GM19468 (cell line): ENCODE measurements around the gene ATP11A.
"Not testable (repeated sequence)": the region's sequence is repeated elsewhere in the genome, so short reads cannot be mapped to it uniquely, and the experiment has no call there.

Experiments used
- ATAC-seq: cut with Tn5 transposase; IDR thresholded peaks from one replicate; pipeline ENCODE4 v1.9.1; 2021; ENCODE audit warnings: mild to moderate bottlenecking, moderate library complexity, moderate number of reproducible peaks; ENCODE audit not compliant: unreplicated experiment; ENCODE audit errors: extremely low read depth

The ATP11A gene

DNA sequence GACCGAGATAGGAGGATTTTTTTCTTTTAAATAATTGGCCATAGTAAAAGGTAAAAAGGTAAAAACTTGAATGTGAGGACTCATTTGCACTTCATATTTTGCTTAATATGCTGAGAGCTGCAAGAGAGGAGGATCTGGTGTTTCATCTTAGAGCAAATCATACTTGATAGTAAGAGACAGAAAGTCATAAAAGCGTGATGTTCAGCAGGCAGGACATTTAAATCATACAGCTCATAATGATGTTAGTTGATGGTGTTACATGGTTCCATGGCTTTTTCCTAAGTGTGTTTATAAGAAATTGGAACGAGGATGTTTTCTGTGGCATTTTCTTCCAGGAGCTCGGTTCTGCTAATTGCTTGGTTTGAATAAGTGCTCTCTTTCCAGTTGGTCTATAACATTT lies 16.3 kb downstream of the ATP11A start:
- no peak for ATAC-seq

DNA sequence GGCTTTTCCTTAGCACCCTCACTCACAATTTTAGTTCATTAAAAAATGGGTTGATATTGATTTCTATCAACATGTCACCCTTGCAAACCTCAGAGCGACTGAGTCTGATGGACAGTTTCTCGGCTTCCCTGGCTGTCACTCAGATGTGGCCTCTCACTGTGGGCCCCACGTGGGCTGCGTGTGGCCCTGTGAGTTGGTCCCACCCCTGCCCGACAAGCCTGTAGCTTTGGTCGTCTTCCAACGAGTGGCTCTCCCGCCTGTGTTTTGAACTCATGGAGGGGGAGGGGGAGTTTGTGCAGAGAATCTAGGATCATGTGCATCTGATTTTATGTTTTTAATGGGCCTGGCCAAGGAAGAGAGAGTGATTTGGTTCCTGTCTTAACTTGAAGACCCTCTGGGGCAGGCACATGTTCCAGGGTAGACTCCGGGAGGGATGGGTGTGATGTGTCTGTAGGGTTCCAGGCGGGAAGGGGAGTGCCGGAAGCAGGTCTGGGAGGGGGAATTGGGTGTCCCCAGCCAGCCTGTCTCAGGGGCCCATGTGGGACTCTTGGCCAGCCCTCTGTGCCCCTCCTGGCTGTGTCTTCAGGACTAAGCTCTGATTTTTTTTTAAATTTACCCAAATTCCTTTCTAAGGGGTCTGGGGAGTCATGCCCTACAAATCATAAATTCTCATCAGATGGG lies 18.9 kb downstream of the ATP11A start:
- ATAC-seq: no peak

DNA sequence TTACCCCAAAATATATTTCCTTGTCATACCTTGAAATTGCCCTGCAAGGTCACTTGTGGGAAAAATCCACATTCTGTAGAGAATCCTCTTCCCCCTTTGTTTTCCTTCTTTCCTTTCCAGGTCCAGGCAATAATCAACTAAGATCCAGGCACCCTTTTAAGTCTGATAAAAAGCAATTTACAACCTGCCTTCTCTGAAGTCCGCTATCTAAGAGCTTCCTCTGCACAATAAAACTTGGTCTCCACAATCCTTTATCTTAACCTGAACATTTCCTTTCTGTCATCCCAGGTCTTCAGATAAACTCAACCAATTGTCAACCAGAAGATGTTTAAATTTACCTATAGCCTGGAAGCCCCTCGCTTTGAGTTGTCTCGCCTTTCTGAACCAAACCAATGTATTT lies 19.5 kb downstream of the ATP11A start:
- ATAC-seq: not testable (repeated sequence)

DNA sequence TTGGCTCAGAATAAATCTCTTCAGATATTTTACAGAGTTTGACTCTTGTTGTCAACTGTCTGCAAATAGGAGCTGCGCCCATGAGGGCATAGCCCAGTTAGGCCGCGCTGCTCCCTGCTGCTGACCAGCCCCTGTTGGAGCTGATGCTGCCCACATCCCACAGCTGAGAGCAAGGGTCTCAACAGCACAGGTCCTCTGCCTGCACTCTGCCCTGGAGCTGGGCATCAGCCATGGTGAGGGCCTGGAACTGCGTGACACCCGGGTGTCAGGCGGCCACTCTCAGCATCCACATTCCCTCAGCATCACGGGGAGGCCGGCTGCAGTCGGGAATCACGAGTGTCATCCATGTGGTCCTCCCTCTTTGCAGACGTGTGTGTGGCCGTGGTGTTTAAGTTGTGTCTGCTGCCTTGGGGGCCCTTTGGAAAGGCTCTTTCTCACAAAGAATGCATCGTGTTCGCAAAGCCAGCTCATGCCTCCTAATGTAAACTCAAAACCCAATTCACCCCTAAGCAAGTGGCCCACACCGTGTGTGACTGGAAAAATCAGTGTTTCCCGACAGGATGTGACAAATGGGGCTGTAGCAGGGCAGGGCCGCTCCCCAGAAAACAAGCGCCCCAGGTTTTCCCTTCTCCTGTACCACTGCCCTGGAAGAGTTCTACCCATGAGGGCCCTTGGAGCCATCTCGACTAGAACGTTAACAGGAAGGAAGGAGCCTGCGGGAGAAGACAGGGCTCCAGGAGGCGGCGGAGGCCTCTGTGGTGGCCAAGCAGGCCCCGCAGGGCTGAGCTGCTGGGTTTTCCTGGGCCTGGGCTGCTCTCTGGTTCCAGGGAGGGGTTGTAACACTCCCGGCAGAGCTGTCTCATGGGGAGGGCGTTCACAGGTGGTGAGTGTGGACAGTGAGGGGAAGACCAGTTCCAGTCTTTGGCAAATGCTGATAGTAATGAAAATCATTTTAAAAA lies 20.3 kb downstream of the ATP11A start:
- no peak for ATAC-seq

DNA sequence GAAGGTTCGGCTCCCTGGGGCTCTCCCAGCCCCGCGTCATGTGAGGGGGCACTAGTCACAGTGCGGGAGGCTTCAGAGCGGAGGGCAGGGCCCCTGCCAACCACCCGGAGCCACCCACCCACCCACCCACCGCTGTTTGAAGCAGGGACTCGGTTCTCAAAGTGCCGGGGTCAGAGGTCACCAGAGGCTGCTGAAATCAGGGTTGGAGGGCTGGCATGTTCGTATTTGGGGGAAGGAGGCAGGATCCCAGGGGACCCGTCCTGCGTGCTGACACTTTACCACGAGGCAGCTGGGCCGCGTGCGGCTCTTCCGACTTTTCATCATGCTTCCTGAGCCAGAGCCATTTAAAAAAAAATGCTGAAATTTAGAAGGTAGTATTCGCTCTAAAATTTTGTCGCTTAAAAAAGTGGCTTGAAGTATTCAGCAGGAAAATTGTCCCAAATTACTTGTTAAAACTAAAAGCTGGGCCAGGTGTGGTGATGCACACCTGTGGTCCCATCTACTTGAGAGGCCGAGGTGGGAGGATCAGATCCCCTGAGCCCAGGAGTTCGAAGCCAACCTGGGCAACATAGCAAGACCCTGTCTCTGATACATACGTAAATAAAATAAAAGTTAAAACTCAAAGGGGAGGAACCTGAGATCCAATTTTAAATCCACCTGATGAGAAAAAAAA lies 21.2 kb downstream of the ATP11A start:
- no peak for ATAC-seq

DNA sequence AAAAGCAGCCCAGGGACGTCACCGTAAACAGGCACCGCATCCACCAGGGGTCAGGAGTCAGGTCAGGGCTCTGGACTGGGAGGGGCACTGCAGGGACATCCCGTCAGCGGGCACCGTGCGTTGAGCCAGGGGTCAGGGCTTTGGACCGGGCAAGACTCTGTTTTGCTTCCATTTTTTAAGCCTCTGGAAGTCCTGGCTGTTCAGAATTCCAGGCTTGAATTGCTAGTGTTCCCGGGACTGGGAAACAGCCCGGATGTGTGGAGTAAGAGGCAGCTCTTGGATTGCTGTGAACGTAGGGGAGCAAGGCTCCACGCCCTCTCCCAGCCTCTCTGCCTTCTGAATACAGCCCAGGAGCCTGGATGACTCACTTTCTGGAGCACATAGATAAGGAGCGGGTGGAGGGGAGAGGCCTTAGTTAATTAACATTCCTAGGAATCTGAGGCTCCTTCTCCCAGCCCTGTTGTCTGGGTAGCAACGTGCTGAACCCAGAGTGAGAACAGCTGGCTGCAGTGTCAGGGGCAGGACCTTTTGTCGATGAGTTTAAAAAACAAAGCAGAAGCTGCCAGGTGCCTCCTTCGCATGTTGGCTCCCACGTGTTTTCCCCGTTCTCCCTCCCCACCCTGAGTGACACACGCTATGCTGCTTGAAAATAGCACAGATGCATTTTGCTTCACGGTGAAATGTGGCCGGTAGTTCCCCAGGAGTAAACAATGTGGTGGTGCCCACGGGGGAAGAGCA lies 21.9 kb downstream of the ATP11A start:
- no peak for ATAC-seq

DNA sequence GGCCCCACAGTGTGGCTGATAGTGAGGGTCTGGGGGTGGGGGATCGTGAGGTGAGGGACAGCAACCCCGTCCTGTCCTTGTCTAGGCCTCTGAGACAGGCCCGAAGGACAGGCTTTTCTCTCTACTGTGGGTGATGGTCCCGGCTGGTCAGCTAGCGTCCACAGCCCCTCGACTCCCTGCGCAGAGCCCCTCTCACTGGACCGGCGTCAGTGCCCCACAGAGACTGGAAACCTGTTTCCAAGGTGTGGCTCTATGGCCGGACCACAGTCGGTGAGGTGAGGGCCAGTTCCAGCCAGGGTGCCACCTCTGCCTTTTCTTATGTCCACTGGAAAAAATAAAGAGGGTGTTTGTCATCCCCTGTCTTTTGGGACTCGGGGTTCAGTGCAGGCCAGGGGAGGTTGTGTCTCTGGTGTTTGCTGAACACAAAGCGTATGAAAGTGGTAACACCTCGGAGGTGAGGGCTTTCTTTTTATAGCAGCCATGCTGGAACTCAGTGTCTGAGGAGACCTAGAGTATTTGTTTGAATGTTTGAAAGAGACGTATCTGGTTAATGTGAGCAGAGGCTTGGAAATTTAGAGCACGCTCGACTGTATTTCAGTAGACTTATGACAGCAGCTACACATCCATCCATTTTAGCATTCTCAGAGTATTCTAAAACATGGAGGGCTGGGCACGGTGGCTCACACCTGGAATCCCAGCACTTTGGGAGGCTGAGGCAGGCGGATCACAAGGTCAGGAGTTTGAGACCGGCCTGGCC lies 22.8 kb downstream of the ATP11A start:
- ATAC-seq: no peak

DNA sequence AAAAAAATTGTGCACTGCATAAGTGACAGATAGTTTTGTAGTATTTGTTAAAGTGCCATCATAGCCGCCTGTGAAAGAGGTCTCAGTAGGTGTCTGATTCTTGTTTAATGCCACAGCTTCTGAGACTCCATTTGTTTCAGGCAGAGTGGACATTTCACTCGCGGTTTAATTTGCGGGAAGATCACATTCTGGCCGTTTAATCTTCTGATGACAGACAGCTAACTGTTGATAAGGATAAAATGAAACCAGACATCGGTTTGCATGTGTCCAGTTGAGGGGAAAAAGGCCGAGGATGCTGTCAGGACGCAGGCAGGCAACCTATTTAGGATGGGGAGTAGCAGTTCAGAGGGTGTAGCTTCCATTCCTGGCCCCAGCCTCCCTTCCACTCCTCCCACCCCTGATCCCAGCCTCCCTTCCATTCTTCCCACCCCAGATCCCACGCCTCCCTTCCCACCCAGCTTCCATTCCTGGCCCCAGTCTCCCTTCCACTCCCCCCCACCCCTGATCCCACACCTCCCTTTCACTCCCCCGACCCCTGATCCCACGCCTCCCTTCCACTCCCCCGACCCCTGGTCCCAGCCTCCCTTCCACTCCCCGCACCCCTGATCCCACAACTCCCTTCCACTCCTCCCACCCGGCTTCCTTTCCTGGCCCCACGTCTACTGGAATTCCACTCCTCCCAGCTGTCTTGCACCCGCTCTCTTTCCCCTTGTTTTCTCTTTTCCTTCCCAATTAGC lies 23.8 kb downstream of the ATP11A start:
- no peak for ATAC-seq

DNA sequence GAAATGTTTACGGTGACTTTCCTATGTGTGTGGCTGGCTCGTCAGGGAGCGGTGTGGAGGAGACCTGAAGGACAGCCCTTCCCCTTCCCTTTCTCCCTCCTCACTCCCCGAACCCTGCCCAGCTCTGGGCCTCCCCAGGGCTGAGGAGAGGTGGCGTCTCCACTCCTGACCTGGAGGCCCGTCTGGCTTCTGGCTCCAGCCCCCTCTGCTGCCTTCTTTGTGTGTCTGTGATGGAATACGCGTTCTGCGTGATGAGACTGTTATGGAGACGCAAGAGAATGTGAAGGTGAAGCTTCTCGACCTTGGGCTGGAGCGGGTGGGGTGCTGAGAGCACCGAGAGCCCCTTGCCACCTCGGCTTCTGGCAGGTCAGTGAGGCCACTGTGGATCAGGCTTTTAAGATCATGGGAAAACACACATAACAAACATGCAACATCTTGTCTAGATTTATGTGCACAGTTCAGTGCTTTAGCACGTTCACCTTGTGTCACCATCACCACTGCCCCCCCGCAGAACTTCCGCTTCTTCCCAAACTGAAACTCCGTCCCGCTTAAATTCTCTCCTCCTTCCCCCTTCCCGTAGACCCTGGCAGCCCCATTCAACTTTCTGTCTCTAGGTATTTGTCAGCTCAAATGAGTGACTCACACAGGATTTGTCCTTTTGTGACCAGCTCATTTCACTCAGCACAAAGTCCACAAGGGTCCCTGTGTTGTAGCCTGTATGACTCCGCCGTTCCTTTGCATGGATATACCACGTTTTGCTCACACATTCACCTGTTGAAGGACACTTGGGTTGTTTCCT lies 24.7 kb downstream of the ATP11A start:
- ATAC-seq: no peak

DNA sequence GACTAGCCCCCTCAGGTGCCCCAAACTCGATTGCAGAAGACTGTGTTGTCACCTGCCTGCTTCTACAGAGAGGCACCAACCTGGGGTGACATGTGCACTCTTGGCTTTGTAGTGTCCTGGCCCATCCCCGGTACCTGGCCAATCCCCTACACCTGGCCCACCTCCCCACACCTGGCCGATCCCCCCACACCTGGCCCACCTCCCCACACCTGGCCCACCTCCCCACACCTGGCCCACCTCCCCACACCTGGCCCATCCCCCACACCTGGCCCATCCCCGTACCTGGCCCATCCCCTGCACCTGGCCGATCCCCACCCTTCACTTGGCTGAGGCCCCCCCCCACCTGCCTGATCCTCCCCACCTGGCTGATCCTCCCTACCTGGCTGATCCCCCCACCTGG lies 25.4 kb downstream of the ATP11A start:
- ATAC-seq: no peak

DNA sequence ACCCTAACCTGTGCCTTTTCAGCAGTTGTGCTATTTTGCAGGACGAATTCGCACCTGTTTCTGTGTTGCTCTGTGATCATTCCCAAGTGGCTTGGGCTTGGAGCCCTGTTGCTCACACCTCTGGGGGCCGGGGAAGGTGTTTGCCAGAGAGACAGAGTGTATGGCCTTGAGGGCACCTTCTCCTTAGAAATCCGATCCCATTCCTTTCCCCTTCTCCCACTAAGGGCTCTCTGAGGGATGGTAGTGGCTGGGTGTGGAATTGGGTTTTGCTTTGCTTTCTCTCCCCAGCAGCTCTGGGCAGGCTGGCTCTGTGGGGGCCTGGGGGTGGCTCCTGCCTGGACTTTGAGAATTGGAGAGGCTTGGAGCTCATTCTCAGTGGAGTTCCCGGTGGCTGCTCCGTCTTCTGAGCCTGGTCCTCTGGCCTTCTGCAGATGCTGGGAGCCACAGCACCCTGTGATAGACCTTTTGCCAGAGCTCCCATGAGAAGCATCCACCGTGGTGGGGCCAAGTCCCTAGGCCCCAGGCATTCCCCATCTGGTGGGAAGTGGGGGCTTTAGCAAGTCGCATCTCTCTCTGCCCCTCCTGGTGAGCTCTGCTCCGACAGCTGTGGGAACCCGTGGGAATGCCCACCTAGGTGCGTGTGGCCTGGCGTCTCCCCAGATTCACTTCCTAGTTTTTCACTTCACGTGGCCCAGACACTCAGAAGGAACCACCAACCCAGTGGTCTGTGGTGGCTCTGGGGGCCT lies 26.1 kb downstream of the ATP11A start:
- ATAC-seq: no peak

DNA sequence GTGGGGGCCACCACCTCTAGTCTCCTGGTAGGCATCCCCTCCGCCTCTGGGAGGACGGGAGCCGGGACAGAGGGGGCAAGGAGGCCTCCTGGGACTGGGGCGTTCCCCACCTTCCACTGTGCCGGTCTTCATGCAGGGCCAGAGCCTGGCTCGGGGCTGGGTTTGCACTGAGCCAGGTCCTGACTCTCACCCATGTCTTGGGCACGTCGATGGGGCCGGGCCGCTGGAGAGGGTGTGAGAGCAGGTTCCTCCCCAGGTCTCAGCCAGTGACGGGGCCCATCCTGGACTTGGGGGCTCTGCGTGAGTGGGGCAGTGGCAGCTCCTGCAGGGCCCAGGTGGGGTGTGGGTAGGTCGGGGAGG lies 26.6 kb downstream of the ATP11A start:
- ATAC-seq: no peak

DNA sequence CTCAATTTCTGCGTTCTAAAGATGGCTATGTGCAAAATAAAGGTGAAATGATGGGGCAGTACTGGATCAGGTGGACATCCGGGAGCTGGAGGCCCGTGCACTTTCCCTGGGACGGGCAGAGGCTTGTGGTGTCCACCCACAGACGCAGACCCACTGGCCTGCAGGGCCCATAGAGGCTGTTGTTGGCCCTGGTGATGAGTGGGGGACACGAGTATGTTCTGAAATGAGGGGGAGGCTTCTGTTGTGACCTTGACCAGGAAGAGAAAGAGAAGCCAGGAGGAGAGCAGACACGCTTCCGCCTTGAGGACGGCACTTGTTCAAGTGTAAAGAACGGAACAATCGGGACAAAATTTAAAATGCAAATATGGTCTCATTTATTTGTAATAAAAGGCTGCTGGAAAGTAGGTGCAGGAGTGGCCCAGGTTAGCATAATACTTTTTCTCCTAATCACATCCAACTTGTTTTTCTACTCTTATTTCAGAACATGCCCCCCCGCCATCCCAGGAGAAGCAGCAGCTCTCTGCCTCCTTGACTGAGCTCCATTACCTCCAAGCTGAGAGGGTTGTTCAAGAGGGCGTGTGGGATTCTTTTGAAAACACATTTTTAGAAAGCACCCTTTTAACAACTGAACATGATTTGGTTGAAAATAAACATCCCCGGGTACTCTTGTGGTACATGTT lies 27.1 kb downstream of the ATP11A start:
- ATAC-seq: no peak

DNA sequence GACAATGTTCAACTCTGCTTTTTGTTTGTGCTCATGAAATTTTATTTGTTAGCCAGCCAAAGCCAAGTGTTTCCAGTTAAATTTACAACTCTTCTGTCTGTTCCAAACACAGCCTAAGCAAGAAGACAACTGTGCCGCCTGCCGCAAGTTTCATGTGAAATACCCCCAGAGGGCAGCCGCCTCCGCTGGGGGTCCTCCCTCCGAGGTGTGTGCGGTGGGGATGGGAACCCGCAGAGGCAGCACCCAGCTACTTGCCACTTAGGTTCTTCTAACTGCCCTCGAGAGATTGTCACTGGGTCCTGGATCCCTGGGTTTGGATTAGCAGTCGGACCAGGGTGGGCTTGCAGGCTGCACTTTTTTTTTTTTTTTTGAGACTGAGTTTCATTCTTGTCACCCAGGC lies 28.5 kb downstream of the ATP11A start:
- no peak for ATAC-seq

DNA sequence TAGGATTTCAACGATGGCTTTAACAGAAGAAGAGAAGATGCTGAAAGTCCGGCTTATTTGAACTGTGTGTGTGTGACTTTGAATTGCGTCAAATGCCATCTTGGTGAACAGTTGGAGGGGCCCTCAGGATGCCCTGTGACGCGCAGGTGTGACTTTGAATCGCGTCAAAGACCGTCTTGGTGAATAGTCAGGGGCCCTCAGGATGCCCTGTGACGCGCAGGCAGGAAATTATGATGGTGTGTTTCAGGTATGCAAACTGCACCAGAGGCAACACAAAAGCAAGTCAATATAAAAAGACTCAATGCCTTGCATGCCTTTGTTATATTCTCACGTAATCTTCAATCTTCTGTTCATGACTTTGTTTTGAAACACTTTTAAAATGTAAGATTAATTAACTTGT lies 29.2 kb downstream of the ATP11A start:
- ATAC-seq: no peak

DNA sequence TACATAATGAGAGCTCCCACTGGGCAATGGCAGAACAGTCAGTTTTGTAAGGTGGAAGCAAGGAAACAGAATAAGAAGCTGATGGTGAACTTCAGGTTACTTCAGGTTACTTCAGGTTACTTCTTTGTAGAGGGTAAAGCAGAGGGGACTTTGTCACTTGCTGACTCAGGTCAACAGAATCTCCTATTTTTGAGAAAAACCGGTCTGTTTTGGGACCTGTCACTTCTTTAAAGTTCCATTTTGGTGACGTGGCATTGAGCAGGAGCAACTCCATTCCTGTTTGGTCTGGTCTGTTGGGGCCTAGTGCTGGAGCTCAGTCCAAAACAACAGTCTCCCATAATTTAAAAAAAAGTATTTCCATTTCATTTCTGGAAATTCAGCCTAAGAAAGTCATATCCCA lies 29.7 kb downstream of the ATP11A start:
- no peak for ATAC-seq

DNA sequence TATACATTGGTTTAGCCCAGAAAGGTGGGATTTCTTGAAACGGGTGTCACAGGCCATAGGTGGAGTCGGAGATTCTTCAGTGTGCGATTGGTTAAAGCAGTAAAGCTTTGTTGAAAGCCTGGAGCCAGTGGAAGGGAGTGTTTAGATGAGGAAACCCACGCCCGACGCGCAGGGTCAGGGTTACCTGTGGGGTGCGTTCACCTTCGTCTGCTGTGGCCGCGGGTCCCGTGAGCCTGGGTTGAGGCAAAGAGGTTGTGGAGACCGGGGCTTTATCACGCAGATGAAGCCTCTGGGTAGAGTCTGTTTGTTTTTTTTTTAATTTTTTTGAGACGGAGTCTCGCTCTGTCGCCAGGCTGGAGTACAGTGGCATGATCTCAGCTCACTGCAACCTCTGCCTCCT lies 30.4 kb downstream of the ATP11A start:
- ATAC-seq: no peak
